Stimulated activated CD4-positive, alpha-beta T cell treated with anti-CD3 and anti-CD28 coated beads, TNF-alpha, amount 100 ng/mL, for 48 hours (primary cell): ENCODE measurements around the gene ARHGEF25.
A peak's percentile ranks its signal among the peaks of the same experiment; 100 is the strongest.
"Not testable (repeated sequence)": the region's sequence is repeated elsewhere in the genome, so short reads cannot be mapped to it uniquely, and the experiment has no call there.

Experiments
- DNase-seq, 3 donors: peaks; one replicate each; pipeline ENCODE4 v3.0.0-alpha.2; 2020; ENCODE audit warnings: low read depth in 3 of 3

ARHGEF25 gene

DNA sequence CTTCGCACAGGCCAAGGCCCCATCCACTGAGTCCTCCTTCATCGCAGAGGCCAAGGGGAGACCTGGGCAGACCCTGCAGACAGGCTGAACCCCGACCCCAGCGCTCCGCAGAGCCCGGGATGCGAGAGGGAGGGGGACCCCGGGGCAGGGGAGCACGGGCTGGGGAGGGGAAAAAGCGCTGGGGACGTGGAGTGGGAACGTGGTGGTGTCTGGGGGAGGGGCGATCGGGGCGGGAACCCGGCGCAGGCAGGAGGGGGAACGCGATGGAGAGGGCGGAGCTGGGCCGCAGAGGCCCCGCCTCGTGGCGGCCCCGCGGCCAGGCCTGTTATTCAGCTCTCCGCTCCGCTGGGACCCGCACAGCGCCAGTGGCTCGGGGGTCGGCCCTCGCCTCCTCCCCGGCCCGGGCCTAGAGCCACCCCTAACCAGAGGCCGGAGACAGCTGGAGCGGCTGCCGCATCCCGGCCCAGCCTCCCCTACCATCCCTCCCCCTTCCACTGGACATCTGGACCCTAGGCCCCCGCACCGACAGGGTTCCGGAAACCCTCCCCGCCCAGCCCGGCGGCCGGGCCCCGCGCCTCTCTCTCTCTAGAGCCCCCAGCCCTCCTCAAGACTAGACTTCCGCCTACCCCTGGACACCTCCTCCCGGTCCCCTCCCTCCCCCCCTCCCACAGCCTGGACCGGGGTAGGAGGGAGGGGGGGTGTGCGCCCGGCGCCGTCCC, at the start of gene ARHGEF25:
Gene ARHGEF25 (plus strand): TSS at position 328 of the 719 bp plus-strand sequence. CDS start 460 bp downstream, outside the sequence.
- DNase-seq: no peak

- DNase-seq: no peak
These were observed 47.9 kb upstream of the ARHGEF25 start for GRCh38 chr12:57563358-57563757.

GRCh38 chr12:57564178-57564740, 47.0 kb upstream of the ARHGEF25 start:
- DNase-seq: no peak

DNA sequence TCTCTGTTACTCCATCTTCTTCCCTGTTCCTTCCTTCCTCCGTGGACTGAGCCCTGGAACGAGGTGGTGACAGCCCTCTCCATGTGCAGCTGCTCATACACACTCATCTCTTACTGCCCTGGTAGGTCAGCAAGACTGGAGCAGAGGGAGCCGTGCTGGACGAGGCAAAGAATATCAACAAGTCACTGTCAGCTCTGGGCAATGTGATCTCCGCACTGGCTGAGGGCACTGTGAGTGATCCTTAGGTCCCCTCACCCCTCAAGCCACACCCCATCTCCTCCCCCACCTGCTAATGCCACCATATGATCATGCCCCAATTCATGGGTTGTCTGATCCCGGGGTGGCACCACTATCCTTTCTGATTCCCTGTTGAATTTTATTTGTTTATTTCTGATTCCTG, 42.4 kb upstream of the ARHGEF25 start:
- DNase-seq: no peak

- DNase-seq: no peak
These were observed 41.4 kb upstream of the ARHGEF25 start for GRCh38 chr12:57569858-57570257.

GRCh38 chr12:57570438-57570837, 40.8 kb upstream of the ARHGEF25 start:
- not testable (repeated sequence) for DNase-seq

GRCh38 chr12:57571926-57572762, 39.1 kb upstream of the ARHGEF25 start:
- DNase-seq: no peak

DNA sequence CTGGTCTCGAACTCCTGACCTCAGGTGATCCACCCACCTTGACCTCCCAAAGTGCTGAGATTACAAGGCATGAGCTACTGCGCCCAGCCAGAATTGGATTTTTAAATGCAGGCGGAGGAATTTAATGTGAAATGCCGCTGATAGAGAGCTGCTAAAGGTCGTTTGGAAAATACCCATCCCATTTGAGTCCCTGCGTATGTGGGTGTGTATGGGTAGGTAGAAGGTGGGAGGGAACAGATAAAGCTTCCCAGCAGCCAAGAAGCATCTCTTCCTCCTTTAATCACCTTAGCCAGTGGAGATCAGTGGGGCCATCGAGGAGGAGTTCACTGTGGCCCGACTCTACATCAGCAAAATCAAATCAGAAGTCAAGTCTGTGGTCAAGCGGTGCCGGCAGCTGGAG, 36.4 kb upstream of the ARHGEF25 start:
- DNase-seq: no peak

- DNase-seq: no peak
These were observed 35.2 kb upstream of the ARHGEF25 start for GRCh38 chr12:57575771-57576612.

GRCh38 chr12:57576613-57577160, 34.5 kb upstream of the ARHGEF25 start:
- DNase-seq: no peak

- no peak for DNase-seq
These were observed 33.1 kb upstream of the ARHGEF25 start for GRCh38 chr12:57577981-57578758.

GRCh38 chr12:57579011-57579410, 32.2 kb upstream of the ARHGEF25 start:
- no peak for DNase-seq

DNA sequence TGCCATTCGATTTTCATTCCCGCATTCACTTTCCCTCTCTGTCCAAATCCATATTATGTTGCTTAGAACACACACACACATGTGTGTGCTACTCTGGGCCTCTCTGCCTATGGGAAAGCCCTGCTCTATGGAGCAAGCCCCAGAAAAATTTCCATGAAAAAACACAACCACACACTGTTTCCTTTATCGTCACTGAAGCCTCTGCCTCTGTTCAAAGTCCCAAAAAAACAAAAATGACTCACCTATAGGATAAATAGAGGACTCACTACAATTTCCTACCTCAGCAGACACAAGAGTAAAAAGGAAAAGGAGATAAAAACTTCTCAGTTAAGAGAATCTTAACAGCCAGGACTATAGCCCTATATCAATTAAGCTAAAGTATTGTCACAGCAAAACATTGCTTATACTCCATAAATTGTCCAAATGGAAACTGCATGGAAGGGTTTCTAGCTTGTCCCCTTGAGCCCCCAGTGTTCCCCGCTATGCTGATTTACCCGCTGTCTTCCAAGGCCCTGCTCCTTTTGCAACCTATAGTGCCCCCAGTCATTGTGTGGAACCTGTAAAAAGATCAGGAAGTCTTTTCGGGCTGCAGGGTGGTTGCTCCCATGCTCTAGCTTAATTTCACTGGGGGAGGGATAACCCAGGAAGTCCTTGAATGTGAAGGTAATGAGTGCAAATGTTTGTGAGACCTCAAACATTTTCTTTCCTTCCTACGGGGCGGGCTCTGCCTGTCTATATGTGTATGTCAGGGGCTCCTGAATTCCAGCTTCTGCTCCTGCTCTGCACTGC, 31.4 kb upstream of the ARHGEF25 start:
- DNase-seq: no peak

GRCh38 chr12:57580466-57580795, 30.8 kb upstream of the ARHGEF25 start:
- no peak for DNase-seq

- no peak for DNase-seq
These were observed 29.4 kb upstream of the ARHGEF25 start for GRCh38 chr12:57581802-57582201.

DNA sequence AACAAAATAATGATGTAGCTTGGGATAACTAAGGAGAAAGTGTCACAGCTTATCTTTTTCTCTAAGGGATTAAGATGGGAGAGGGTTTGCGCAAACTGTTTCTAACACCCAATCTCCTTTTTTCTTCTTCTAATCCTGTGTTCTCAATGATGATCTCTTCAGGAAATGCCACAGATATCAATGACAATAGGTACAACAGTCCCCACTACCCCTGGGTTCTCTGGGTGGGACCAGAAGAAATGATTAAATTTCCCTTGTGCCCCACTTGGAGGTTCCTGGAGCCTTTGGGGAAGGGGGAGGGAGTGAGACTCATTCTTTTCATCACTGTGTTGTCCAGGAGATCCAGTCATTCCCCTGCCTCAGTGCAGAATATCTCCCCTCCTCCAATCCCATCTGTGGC, 28.8 kb upstream of the ARHGEF25 start:
- DNase-seq: no peak

- peak; percentile 50 to 66 (median 57) for DNase-seq
These were observed 28.0 kb upstream of the ARHGEF25 start for GRCh38 chr12:57583008-57583831.

DNA sequence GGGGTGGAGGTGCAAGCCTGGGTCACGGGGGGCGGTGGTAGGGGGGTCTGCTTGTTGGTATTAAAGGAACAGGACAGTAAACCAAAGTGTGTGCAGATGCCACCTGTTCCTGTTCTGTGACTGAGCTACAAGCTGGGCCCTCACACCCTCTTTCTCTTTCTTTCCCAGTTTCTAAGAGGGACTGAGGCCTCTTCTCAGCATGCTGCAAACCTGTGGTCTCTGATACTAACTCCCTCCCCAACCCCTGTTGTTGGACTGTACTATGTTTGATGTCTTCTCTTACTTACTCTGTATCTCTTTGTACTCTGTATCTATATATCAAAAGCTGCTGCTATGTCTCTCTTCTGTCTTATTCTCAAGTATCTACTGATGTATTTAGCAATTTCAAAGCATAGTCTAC, 27.2 kb upstream of the ARHGEF25 start:
- DNase-seq: no peak

DNA sequence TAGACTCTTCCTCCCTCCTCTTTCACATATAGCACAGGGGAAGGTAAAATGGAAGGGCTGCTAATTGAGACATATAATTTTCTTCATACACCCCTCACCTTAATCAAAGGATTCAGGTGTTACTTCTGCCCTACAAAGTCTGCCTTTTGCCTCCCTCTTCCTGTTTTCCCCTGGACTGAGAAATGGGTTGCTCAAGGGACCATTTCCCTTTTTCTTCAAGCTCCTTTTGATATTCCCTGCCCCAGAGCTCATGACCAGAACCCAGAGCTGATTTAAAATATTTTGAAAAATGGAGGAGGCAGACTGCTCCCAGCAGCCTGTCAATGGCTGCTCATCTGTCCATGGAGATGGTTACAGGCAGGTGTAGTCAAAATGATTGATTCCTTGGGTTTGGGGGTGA, 26.5 kb upstream of the ARHGEF25 start:
- DNase-seq: no peak
